Body of pancreas (tissue), 4 donors: Measurements from ENCODE around the gene CRYBB2. TPM values are rescaled to one million over a fixed set of nuclear protein-coding genes. Genes with fewer than 3 reads are reported as not detected.

Experiments
- ATAC-seq: fragments of 150-250 bp; one replicate; pipeline ENCODE4 v1.9.1; 2016
- DNase-seq, 4 donors: peaks; one replicate each; pipeline ENCODE4 v3.0.0-alpha.2; 2019
- H3K27ac ChIP-seq, 4 donors: fragments of 200-600 bp; sonication (generic); 1 replicate in 3 of 4; 2 replicates in 1 of 4; pipeline versions ENCODE4 v1.5.1 to v1.6.1; 2016 to 2019; ENCODE audit warnings: mild to moderate bottlenecking in 1 of 4, mixed read lengths in 1 of 4, moderate library complexity in 1 of 4
- H3K27me3 ChIP-seq, 2 donors: fragments of 200-600 bp; sonication (generic); one replicate each; pipeline ENCODE4 v1.6.0; 2016; ENCODE audit warnings: mild to moderate bottlenecking in 1 of 2
- H3K36me3 ChIP-seq, 2 donors: fragments of 200-600 bp; sonication (generic); replicated peaks in 1 of 2; 2 replicates each; pipeline ENCODE4 v1.5.1; 2016; ENCODE audit warnings: low read depth in 2 of 2; ENCODE audit not compliant: insufficient read depth in 1 of 2
- H3K4me1 ChIP-seq: fragments of 200-600 bp; sonication (generic); one replicate; pipeline ENCODE4 v1.6.0; 2016
- H3K4me3 ChIP-seq, 2 donors: fragments of 200-600 bp; sonication (generic); 1 replicate in 1 of 2; 2 replicates in 1 of 2; pipeline ENCODE4 v1.5.1; 2016 to 2019
- H3K9me3 ChIP-seq, 3 donors: fragments of 200-600 bp; sonication (generic); 1 replicate in 2 of 3; 2 replicates in 1 of 3; pipeline ENCODE4 v1.5.1; 2016
- CTCF ChIP-seq, 7 experiments: fragments of 450-650 bp in 4 of 7; fragments of 200-600 bp in 3 of 7; sonication (generic) in 3 of 7; IDR thresholded peaks; one replicate each; pipeline ENCODE4 v1.5.1; 2016 to 2019; ENCODE audit warnings: antibody characterized with exemption in 7 of 7
- POLR2A ChIP-seq, 3 donors: fragments of 450-650 bp; IDR thresholded peaks; one replicate each; pipeline ENCODE4 v1.6.1; 2016; ENCODE audit warnings: antibody characterized with exemption in 3 of 3, mild to moderate bottlenecking in 2 of 3
- WGBS, 2 donors: methylation state at CpG; one replicate each; pipeline ENCODE4 v1.1.5; 2017; 5-methylcytosine and 5-hydroxymethylcytosine counted together
- intact Hi-C: fragments of 100-400 bp; cut with DNase I; formaldehyde crosslinking; loops from one replicate; pipeline ENCODE4 v1.15.1; 2023
- total RNA-seq, 2 donors: library from RNA; depleted of rRNA; stranded (reverse); fragments of >200 nt; gene quantifications; one replicate each; pipeline ENCODE4 v1.1.0, GENCODE V29; 2016

CRYBB2 gene
- total RNA-seq, 2 donors from 2014 or later = not detected

GRCh38 chr22:25182131-25183110, 37.0 kb upstream of the CRYBB2 start:
- Histone ChIP-seq H3K4me1 (no peaks in the 10 kb centered on the region), H3K4me3 (no peak overlapping the region), H3K27me3 (no peaks in the 10 kb centered on the region), H3K36me3 (peaks cover 0 to 16% of the 10 kb centered on the region in 2 donors), H3K27ac (no peak overlapping the region), H3K9me3 (no peaks in the 10 kb centered on the region)
- no peak for DNase-seq
- 79 to 81% methylated on average over 10 of the region's 10 CpGs for WGBS, 2 donors
- intact Hi-C loops = no loop called here
- no peak for ATAC-seq
- TF ChIP-seq POLR2A (IDR thresholded peaks at IDR 0.05) (no peak), CTCF (IDR thresholded peaks at IDR 0.05) (no peak)

GRCh38 chr22:25183949-25184619, 35.4 kb upstream of the CRYBB2 start:
- H3K27me3 ChIP-seq = no peaks in the 10 kb centered on the region
- no peak for ATAC-seq

GRCh38 chr22:25186140-25186539, 33.3 kb upstream of the CRYBB2 start:
- no peaks in the 10 kb centered on the region for H3K4me1 ChIP-seq
- H3K9me3 ChIP-seq = no peaks in the 10 kb centered on the region
- peaks cover 0 to 21% of the 10 kb centered on the region in 2 donors for H3K36me3 ChIP-seq
- no peak overlapping the region for H3K4me3 ChIP-seq
- intact Hi-C loops = no loop called here
- no peak for DNase-seq
- 93 to 94% methylated on average over 3 of the region's 3 CpGs for WGBS, 2 donors
- ATAC-seq = no peak
- H3K27ac ChIP-seq = no peak overlapping the region
- TF ChIP-seq CTCF (IDR thresholded peaks at IDR 0.05) = no peak
- TF ChIP-seq POLR2A (IDR thresholded peaks at IDR 0.05) = no peak
- no peaks in the 10 kb centered on the region for H3K27me3 ChIP-seq

More at GRCh38 chr22:25183949-25184619, 35.4 kb upstream of the CRYBB2 start:
- intact Hi-C loops = no loop called here
- WGBS, 2 donors = 78 to 79% methylated on average over 8 to 12 of the region's 12 CpGs
- no peaks in the 10 kb centered on the region for H3K4me1 ChIP-seq
- no peak for DNase-seq
- TF ChIP-seq CTCF (IDR thresholded peaks at IDR 0.05) = no peak
- TF ChIP-seq POLR2A (IDR thresholded peaks at IDR 0.05) = no peak
- H3K9me3 ChIP-seq = no peaks in the 10 kb centered on the region
- no peak overlapping the region for H3K4me3 ChIP-seq
- H3K36me3 ChIP-seq = peaks cover 0 to 17% of the 10 kb centered on the region in 2 donors
- H3K27ac ChIP-seq = no peak overlapping the region

GRCh38 chr22:25187469-25187868, 32.0 kb upstream of the CRYBB2 start:
- Histone ChIP-seq H3K27me3 (no peaks in the 10 kb centered on the region), H3K36me3 (peaks cover 0 to 22% of the 10 kb centered on the region in 2 donors), H3K4me3 (no peak overlapping the region), H3K9me3 (no peaks in the 10 kb centered on the region), H3K27ac (no peak overlapping the region), H3K4me1 (no peaks in the 10 kb centered on the region)
- TF ChIP-seq POLR2A (IDR thresholded peaks at IDR 0.05) (no peak), CTCF (IDR thresholded peaks at IDR 0.05) (no peak)
- 83 to 86% methylated on average over 6 of the region's 6 CpGs for WGBS, 2 donors
- intact Hi-C loops = no loop called here
- no peak for ATAC-seq
- DNase-seq = no peak
